ENCODE results near the gene IP6K3.

DNA sequence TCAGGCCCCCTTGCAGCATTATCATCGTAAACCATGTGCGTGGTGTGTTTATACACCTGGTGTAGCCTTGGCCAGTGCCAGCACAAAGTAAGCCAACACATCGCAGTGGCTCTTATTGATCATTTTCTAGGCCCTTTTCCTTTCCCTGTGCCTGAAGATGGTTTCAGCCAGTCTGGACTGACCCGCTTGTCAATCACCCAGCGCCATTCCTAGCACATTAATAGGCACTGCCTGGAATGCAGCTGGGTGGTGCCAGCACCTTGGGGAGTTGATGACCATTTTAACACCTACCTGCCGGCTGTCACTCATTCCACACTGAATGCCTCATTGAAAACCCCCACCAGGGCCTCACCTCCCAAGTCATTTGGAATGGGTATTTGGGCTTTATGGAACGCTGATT is 30.3 kb downstream of the IP6K3 start:
- TF ChIP-seq TAF1 (IDR thresholded peaks at IDR 0.05; ENCODE audit: borderline replicate concordance, insufficient read depth, low read length) (no peak), POLR2AphosphoS5 (IDR thresholded peaks at IDR 0.05; ENCODE audit: low read depth, low read length) (no peak), SIN3A (IDR thresholded peaks at IDR 0.05; ENCODE audit: borderline replicate concordance, insufficient read depth, low read length) (no peak), FOXP2 (optimal IDR thresholded peaks at IDR 0.05; ENCODE audit: borderline replicate concordance, extremely low read depth, extremely low read length, insufficient read depth) (no peak)
- TF ChIP-seq, protein P1, sequence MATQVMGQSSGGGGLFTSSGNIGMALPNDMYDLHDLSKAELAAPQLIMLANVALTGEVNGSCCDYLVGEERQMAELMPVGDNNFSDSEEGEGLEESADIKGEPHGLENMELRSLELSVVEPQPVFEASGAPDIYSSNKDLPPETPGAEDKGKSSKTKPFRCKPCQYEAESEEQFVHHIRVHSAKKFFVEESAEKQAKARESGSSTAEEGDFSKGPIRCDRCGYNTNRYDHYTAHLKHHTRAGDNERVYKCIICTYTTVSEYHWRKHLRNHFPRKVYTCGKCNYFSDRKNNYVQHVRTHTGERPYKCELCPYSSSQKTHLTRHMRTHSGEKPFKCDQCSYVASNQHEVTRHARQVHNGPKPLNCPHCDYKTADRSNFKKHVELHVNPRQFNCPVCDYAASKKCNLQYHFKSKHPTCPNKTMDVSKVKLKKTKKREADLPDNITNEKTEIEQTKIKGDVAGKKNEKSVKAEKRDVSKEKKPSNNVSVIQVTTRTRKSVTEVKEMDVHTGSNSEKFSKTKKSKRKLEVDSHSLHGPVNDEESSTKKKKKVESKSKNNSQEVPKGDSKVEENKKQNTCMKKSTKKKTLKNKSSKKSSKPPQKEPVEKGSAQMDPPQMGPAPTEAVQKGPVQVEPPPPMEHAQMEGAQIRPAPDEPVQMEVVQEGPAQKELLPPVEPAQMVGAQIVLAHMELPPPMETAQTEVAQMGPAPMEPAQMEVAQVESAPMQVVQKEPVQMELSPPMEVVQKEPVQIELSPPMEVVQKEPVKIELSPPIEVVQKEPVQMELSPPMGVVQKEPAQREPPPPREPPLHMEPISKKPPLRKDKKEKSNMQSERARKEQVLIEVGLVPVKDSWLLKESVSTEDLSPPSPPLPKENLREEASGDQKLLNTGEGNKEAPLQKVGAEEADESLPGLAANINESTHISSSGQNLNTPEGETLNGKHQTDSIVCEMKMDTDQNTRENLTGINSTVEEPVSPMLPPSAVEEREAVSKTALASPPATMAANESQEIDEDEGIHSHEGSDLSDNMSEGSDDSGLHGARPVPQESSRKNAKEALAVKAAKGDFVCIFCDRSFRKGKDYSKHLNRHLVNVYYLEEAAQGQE (IDR thresholded peaks at IDR 0.05; ENCODE audit: insufficient read depth in 1 of 2, low read depth in 2 of 2, low read length in 2 of 2), result no peak

Measured in PFSK-1 (cell line).